Glutamatergic neuron (in vitro differentiated cells): ENCODE data around the gene SCAMP1. TPM values are rescaled to one million over a fixed set of nuclear protein-coding genes. Genes with fewer than 3 reads are reported as not detected.

Source experiments
- DNase-seq: peaks from one replicate; pipeline ENCODE4 v3.0.0; 2022
- H3K27ac Mint-ChIP-seq: one replicate; pipeline ENCODE4 v1.8.0; 2020; ENCODE audit warnings: mild to moderate bottlenecking, mixed read lengths, inconsistent platforms; ENCODE audit not compliant: unreplicated experiment
- H3K27me3 Mint-ChIP-seq: one replicate; pipeline ENCODE4 v1.8.0; 2020; ENCODE audit warnings: mild to moderate bottlenecking, moderate library complexity, mixed read lengths, inconsistent platforms; ENCODE audit not compliant: unreplicated experiment
- H3K36me3 Mint-ChIP-seq: one replicate; pipeline ENCODE4 v1.8.0; 2020; ENCODE audit warnings: mild to moderate bottlenecking, mixed read lengths, inconsistent platforms; ENCODE audit not compliant: unreplicated experiment
- H3K4me1 Mint-ChIP-seq: one replicate; pipeline ENCODE4 v1.8.0; 2020; ENCODE audit warnings: mild to moderate bottlenecking, low read depth, mixed read lengths, inconsistent platforms; ENCODE audit not compliant: unreplicated experiment
- H3K4me3 Mint-ChIP-seq: one replicate; pipeline ENCODE4 v1.8.0; 2020; ENCODE audit warnings: mild to moderate bottlenecking, mixed read lengths, inconsistent platforms; ENCODE audit not compliant: unreplicated experiment
- H3K9me3 Mint-ChIP-seq: one replicate; pipeline ENCODE4 v1.8.0; 2020; ENCODE audit warnings: mild to moderate bottlenecking, moderate library complexity, mixed read lengths, inconsistent platforms; ENCODE audit not compliant: unreplicated experiment
- total RNA-seq: library from RNA; stranded (reverse); fragmentation: NEBNext Ultra II Directional; extraction: Animal tissue kit (Norgen Biotek cat#: 25700); gene quantifications from one replicate; pipeline ENCODE4 v1.2.1, GENCODE V29; 2021; ENCODE audit not compliant: unreplicated experiment
- TF ChIP-seq, protein P1 (sequence below): fragments of 200-600 bp; sonication (generic); IDR thresholded peaks from one replicate; pipeline ENCODE4 v1.5.0; 2021; ENCODE audit not compliant: partially characterized antibody, unreplicated experiment

The SCAMP1 gene
- total RNA-seq, 1 donor from 2014 or later = 36.2 TPM

DNA sequence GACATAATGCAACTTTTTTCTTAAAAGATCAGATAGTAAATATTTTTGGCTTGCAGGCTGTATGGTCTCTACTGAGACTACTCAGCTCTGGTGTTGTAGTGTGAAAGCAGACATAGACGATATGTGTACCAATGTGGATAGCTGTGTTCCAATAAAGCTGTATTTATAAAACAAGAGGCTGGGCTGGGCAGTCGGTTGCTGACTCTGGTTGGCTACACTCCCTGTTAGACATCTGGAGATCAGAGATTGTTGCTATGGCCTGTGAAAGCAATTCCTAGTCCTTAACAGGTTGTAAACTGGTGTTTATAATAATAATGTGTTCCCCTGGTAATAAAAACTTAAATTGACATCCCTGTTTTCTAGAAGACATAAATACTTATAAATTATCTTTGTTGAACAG lies 24.4 kb upstream of the SCAMP1 start:
- Mint-ChIP-seq H3K9me3 (peaks cover 1% of the 10 kb centered on the region), H3K4me3 (no peak overlapping the region), H3K4me1 (no peaks in the 10 kb centered on the region), H3K27me3 (no peaks in the 10 kb centered on the region), H3K27ac (no peak overlapping the region), H3K36me3 (peaks cover 17% of the 10 kb centered on the region)
- no peak for DNase-seq
- TF ChIP-seq, protein P1, sequence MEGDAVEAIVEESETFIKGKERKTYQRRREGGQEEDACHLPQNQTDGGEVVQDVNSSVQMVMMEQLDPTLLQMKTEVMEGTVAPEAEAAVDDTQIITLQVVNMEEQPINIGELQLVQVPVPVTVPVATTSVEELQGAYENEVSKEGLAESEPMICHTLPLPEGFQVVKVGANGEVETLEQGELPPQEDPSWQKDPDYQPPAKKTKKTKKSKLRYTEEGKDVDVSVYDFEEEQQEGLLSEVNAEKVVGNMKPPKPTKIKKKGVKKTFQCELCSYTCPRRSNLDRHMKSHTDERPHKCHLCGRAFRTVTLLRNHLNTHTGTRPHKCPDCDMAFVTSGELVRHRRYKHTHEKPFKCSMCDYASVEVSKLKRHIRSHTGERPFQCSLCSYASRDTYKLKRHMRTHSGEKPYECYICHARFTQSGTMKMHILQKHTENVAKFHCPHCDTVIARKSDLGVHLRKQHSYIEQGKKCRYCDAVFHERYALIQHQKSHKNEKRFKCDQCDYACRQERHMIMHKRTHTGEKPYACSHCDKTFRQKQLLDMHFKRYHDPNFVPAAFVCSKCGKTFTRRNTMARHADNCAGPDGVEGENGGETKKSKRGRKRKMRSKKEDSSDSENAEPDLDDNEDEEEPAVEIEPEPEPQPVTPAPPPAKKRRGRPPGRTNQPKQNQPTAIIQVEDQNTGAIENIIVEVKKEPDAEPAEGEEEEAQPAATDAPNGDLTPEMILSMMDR = no peak

DNA sequence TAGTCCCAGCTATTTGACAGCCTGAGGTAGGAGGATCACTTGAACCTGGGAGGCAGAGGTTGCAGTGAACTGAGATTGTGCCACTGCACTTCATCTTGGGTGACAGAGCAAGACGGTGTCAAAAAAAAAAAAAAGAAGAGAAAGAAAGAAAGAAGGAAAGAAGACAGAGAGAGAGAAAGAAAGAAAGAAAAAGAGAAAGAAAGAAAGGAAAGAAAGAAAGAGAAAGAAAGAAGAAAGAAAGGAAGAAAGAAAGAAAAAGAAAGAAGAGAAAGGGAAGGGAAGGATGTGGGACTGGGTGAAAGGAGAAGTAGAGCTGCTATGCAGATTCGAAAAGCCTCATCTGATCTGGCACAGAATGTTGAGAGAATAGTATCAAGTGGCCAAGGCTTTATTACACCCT lies 23.7 kb upstream of the SCAMP1 start:
- no peak for DNase-seq
- Mint-ChIP-seq H3K27me3 (no peaks in the 10 kb centered on the region), H3K36me3 (peaks cover 17% of the 10 kb centered on the region), H3K4me3 (no peak overlapping the region), H3K27ac (no peak overlapping the region), H3K4me1 (no peaks in the 10 kb centered on the region), H3K9me3 (peaks cover 1% of the 10 kb centered on the region)
- TF ChIP-seq, protein P1 = no peak

DNA sequence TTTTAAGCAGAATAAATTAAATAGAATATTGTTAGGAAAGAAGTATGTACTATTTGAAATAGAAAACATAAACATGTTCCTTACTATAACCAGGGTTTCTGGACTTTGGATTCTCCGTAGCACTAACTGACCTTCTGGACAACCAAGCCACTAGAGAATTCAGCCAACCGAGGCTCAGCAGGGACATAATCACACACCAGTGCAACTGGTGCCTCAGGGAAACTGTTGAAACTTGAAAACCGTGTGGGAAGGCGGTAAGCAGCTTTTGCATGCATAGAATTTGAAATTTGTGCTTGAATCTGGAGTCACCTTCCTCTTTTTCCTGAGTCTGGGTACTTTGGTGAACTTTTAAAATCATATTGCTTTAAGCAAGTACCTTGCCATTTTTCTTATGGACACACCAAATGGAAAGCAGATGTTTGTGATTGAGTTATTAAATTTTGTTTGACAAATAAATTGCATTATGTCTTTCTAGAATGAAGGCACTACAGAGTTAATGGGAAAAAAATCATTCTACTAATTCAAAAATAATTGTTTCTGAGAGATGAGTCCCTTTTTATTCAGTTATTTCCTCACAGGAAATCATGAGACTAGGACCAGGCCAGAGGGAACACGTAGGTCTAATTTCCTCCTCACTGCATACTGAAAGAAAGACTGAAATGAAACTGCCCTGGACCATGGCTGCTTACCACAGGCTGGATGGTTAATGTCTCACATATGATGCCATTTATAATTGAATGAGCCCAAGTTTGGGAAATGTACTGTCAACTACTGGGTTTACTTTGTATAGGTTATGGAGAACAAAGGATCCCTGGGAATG lies 20.6 kb upstream of the SCAMP1 start:
- H3K4me3 Mint-ChIP-seq = no peak overlapping the region

DNA sequence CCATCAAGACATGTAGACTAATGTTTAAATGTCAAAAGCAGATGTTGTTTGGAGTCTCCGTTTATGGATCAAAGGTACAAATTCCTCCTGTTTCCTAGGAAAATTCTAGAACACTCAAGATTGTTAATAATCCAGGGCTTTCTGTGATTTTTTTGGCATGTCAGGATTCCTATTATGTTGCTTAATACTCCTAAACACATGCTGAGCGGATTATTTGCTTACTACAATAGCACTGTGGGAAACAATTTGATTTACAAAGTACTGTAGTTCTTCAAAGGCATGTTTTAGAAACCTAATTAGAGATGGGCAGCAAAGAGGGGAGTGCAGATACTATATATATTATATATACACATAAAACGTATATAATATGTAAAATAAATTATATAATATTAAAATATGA lies 19.0 kb upstream of the SCAMP1 start:
- Mint-ChIP-seq H3K4me3 (no peak overlapping the region), H3K9me3 (peaks cover 1% of the 10 kb centered on the region), H3K36me3 (peaks cover 13% of the 10 kb centered on the region), H3K27ac (no peak overlapping the region), H3K27me3 (no peaks in the 10 kb centered on the region), H3K4me1 (no peaks in the 10 kb centered on the region)
- no peak for DNase-seq
- TF ChIP-seq, protein P1 = no peak

More for the DNA sequence above, 20.6 kb upstream of the SCAMP1 start:
- no peak for DNase-seq
- Mint-ChIP-seq H3K27ac (no peak overlapping the region), H3K9me3 (peaks cover 1% of the 10 kb centered on the region), H3K4me1 (no peaks in the 10 kb centered on the region), H3K36me3 (peaks cover 17% of the 10 kb centered on the region), H3K27me3 (no peaks in the 10 kb centered on the region)
- TF ChIP-seq, protein P1 = no peak

DNA sequence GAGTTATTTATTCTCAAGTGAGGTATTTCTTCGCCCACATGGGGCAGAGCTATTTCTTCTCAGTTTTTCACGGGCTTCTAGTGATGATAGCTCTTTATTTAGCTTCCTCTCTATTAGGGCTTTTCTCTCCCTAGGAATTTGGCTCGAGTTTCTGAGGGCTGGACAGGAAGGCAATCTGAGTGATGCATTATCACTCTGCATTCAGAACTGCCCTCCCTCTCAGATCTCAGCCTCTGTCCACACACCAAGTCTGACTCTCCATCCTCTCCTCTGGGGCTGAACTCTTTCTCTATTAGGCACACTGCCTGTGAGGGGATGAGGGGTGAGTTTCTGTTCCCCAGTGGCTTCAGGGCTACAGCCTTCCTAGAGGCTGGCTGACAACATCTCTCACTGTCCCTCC lies 14.9 kb upstream of the SCAMP1 start:
- H3K9me3 Mint-ChIP-seq = no peaks in the 10 kb centered on the region
- DNase-seq = no peak
- H3K27me3 Mint-ChIP-seq = no peaks in the 10 kb centered on the region
- H3K4me3 Mint-ChIP-seq = no peak overlapping the region
- no peaks in the 10 kb centered on the region for H3K36me3 Mint-ChIP-seq
- no peaks in the 10 kb centered on the region for H3K4me1 Mint-ChIP-seq
- no peak overlapping the region for H3K27ac Mint-ChIP-seq
- TF ChIP-seq, protein P1 = no peak
